Gastroesophageal sphincter (tissue), 4 donors: ENCODE measurements around the gene CARD11. TPM values are rescaled to one million over a fixed set of nuclear protein-coding genes. Genes with fewer than 3 reads are reported as not detected.

Source experiments
- ATAC-seq: fragments of 150-250 bp; one replicate; pipeline ENCODE4 v1.9.1; 2016; ENCODE audit warnings: mild to moderate bottlenecking, moderate library complexity
- H3K27ac ChIP-seq, 4 donors: fragments of 200-600 bp; sonication (generic) in 3 of 4; 1 replicate in 3 of 4; 2 replicates in 1 of 4; pipeline ENCODE4 v1.5.1; 2016 to 2019
- H3K27me3 ChIP-seq: fragments of 200-600 bp; sonication (generic); one replicate; pipeline ENCODE4 v1.5.1; 2019
- H3K36me3 ChIP-seq, 2 donors: fragments of 200-600 bp; sonication (generic); one replicate each; pipeline ENCODE4 v1.5.1; 2019; ENCODE audit warnings: control low read depth in 1 of 2
- H3K4me1 ChIP-seq, 3 donors: fragments of 200-600 bp; sonication (generic); 1 replicate in 2 of 3; 2 replicates in 1 of 3; pipeline ENCODE4 v1.5.1; 2016 to 2019; ENCODE audit warnings: control low read depth in 2 of 3
- H3K4me3 ChIP-seq, 2 donors: fragments of 200-600 bp; sonication (generic); one replicate each; pipeline ENCODE4 v1.5.1; 2019; ENCODE audit warnings: mild to moderate bottlenecking in 1 of 2, moderate library complexity in 1 of 2
- H3K9me3 ChIP-seq, 3 donors: fragments of 200-600 bp; sonication (generic); one replicate each; pipeline ENCODE4 v1.5.1; 2017 to 2019; ENCODE audit warnings: control low read depth in 2 of 3
- EP300 ChIP-seq: sonication (generic); formaldehyde crosslinking; IDR thresholded peaks from one replicate; pipeline ENCODE4 v1.6.1; 2017; ENCODE audit warnings: antibody characterized with exemption, mild to moderate bottlenecking
- POLR2A ChIP-seq, 2 donors: fragments of 450-650 bp; IDR thresholded peaks; one replicate each; pipeline ENCODE4 v1.6.1; 2017; ENCODE audit warnings: antibody characterized with exemption in 2 of 2, mild to moderate bottlenecking in 2 of 2, moderate library complexity in 1 of 2
- POLR2AphosphoS5 ChIP-seq: sonication (generic); formaldehyde crosslinking; IDR thresholded peaks from one replicate; pipeline ENCODE4 v1.6.1; 2017; ENCODE audit warnings: antibody characterized with exemption
- WGBS, 2 donors: methylation state at CpG; one replicate each; pipeline ENCODE4 v1.1.5; 2018; ENCODE audit warnings: low coverage in 1 of 2; 5-methylcytosine and 5-hydroxymethylcytosine counted together
- total RNA-seq, 4 donors: library from RNA; depleted of rRNA; stranded (reverse); fragments of >200 nt; gene quantifications; one replicate each; pipeline ENCODE4 v1.1.0, GENCODE V29; 2016
- TF ChIP-seq, protein P1 (sequence below), 4 experiments: fragments of 200-600 bp in 2 of 4; fragments of 450-650 bp in 2 of 4; sonication (generic) in 1 of 4; IDR thresholded peaks; one replicate each; pipeline ENCODE4 v1.5.1; 2017 to 2019; ENCODE audit warnings: antibody characterized with exemption in 4 of 4, mild to moderate bottlenecking in 2 of 4, moderate library complexity in 2 of 4

Gene CARD11
- total RNA-seq, 4 donors from 2014 or later = 0.27 to 0.67 (median 0.45) TPM

DNA sequence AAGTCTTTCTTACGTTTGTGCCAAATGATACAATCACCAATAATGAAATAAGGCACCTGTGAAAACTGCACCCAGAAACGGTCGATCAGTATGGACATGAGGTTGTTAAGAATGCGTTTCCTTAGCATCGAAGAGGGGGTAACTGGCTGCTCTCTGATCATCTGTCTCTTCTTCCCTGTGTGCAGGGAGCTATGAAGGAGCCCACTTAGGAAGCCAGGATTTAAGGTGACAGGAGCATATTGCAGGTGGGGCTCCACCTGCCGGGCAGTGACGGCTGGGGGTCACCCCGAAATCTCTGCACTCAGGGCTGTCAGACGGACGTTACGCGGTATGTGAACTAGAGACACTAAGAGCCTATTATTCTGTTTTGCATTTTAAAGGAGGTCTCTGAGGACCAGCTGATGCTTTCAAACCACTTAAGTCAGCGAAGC is 64.5 kb downstream of the CARD11 start:
- WGBS, 2 donors = 42 to 53% methylated on average over 8 to 12 of the region's 13 CpGs
- Histone ChIP-seq H3K27me3 (peaks cover 68% of the 10 kb centered on the region), H3K9me3 (peaks cover 0 to 12% (median 0%) of the 10 kb centered on the region in 3 donors), H3K27ac (no peak overlapping the region), H3K4me3 (peak overlapping the region in 1 of 2 donors; percentile 12), H3K36me3 (no peaks in the 10 kb centered on the region), H3K4me1 (no peaks in the 10 kb centered on the region)
- no peak for TF ChIP-seq POLR2AphosphoS5
- no peak for TF ChIP-seq POLR2A (IDR thresholded peaks at IDR 0.05)
- no peak for TF ChIP-seq EP300
- TF ChIP-seq, protein P1, sequence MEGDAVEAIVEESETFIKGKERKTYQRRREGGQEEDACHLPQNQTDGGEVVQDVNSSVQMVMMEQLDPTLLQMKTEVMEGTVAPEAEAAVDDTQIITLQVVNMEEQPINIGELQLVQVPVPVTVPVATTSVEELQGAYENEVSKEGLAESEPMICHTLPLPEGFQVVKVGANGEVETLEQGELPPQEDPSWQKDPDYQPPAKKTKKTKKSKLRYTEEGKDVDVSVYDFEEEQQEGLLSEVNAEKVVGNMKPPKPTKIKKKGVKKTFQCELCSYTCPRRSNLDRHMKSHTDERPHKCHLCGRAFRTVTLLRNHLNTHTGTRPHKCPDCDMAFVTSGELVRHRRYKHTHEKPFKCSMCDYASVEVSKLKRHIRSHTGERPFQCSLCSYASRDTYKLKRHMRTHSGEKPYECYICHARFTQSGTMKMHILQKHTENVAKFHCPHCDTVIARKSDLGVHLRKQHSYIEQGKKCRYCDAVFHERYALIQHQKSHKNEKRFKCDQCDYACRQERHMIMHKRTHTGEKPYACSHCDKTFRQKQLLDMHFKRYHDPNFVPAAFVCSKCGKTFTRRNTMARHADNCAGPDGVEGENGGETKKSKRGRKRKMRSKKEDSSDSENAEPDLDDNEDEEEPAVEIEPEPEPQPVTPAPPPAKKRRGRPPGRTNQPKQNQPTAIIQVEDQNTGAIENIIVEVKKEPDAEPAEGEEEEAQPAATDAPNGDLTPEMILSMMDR (IDR thresholded peaks at IDR 0.05) = no peak
- no peak for ATAC-seq

DNA sequence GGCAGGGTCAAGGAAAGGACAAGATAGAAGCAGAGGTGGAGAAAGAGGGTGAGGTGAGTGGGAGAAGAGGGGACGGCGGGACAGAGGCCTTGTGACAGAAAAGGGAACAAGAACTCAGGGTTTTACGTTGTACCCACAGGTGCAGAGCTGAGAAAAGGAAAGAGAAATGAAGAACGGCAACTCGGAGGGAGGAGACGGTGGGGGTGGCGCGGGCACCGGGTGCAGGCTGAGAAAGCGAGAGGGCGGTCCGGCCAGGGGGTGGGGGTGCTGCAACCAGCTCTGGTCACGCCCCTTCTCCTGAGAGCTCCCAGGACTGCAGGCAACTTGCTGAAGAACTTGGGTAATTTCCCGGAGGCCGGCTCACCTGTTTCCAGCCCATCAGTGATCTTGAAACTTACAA is 65.3 kb downstream of the CARD11 start:
- WGBS, 2 donors = 10 to 12% methylated on average over 3 to 15 of the region's 15 CpGs

DNA sequence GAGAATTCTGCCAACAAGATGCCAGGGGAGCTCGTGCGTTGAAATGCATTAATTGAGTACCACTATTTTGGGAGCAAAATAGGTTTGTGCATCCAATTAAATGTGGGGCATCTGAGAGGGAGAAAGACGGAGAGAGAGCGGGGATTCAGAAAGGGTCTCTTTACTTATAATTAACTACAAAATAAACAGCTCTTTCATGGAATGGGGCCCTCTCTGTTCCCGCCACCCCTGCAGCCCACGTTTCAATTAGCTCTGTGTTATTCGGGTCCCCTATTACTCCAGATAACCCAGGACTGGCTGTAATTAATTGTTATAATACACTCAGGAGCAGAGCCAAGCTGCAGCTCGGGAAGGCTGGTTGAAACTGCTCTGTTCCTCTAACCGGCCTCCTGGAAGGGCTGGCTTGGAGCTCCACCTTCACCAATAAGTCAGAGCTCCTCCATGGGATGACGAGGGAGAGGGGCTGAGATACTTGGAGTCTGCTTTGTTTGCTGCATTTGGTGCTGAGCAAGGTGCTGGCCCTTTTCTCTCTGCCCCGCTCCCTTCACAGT is 67.8 kb downstream of the CARD11 start:
- WGBS, 2 donors = 39 to 54% methylated on average over 7 to 9 of the region's 11 CpGs
- Histone ChIP-seq H3K9me3 (no peaks in the 10 kb centered on the region), H3K27ac (no peak overlapping the region), H3K4me3 (no peak overlapping the region), H3K36me3 (no peaks in the 10 kb centered on the region), H3K27me3 (peaks cover 71% of the 10 kb centered on the region), H3K4me1 (no peaks in the 10 kb centered on the region)
- ATAC-seq = no peak
- no peak for TF ChIP-seq POLR2AphosphoS5
- TF ChIP-seq, protein P1 (IDR thresholded peaks at IDR 0.05) = no peak

More for the DNA sequence above, 65.3 kb downstream of the CARD11 start:
- Histone ChIP-seq H3K36me3 (no peaks in the 10 kb centered on the region), H3K27me3 (peaks cover 69% of the 10 kb centered on the region), H3K9me3 (peaks cover 0 to 12% (median 0%) of the 10 kb centered on the region in 3 donors), H3K27ac (no peak overlapping the region), H3K4me3 (peak overlapping the region in 1 of 2 donors; percentile 12), H3K4me1 (no peaks in the 10 kb centered on the region)
- no peak for TF ChIP-seq POLR2AphosphoS5
- no peak for TF ChIP-seq EP300
- TF ChIP-seq, protein P1 (IDR thresholded peaks at IDR 0.05) = no peak
- no peak for TF ChIP-seq POLR2A (IDR thresholded peaks at IDR 0.05)
- ATAC-seq = no peak

- H3K9me3 ChIP-seq = no peaks in the 10 kb centered on the region
- TF ChIP-seq POLR2AphosphoS5 = no peak
- no peak for TF ChIP-seq EP300
- TF ChIP-seq, protein P1 (IDR thresholded peaks at IDR 0.05) = no peak
- no peak for ATAC-seq
- no peak overlapping the region for H3K27ac ChIP-seq
- WGBS, 2 donors = 88% methylated on average over 5 to 10 of the region's 13 CpGs
- H3K4me1 ChIP-seq = no peaks in the 10 kb centered on the region
- H3K4me3 ChIP-seq = no peak overlapping the region
- H3K27me3 ChIP-seq = peaks cover 55% of the 10 kb centered on the region
- no peaks in the 10 kb centered on the region for H3K36me3 ChIP-seq
Observed at GRCh38 chr7:2974093-2974819, 69.4 kb downstream of the CARD11 start.

GRCh38 chr7:2972835-2973161 is 70.9 kb downstream of the CARD11 start:
- H3K27ac ChIP-seq = no peak overlapping the region
- TF ChIP-seq POLR2A (IDR thresholded peaks at IDR 0.05) (no peak), POLR2AphosphoS5 (no peak), EP300 (no peak)
- TF ChIP-seq, protein P1 (IDR thresholded peaks at IDR 0.05) = no peak
- no peak for ATAC-seq
- H3K36me3 ChIP-seq = no peaks in the 10 kb centered on the region
- H3K4me3 ChIP-seq = no peak overlapping the region
- H3K4me1 ChIP-seq = no peaks in the 10 kb centered on the region
- WGBS, 2 donors = 80 to 84% methylated on average over 1 to 5 of the region's 10 CpGs
- H3K9me3 ChIP-seq = no peaks in the 10 kb centered on the region
- H3K27me3 ChIP-seq = peaks cover 45% of the 10 kb centered on the region
